A673 (cell line): ENCODE data around the gene CCNDBP1.

ENCODE experiments used
- EZH2 ChIP-seq: fragments of 200-600 bp; sonication (generic); IDR thresholded peaks from 2 replicates; pipeline ENCODE4 v1.6.1; 2017; ENCODE audit warnings: borderline replicate concordance, low read depth, mild to moderate bottlenecking, mixed read lengths, antibody characterized with exemption, low read length; ENCODE audit not compliant: poor library complexity, severe bottlenecking
- TF ChIP-seq, protein P1 (sequence below): fragments of 300-800, 200-600 bp; sonication (generic); conservative IDR thresholded peaks from 2 replicates; pipeline ENCODE4 v1.5.1; 2017; ENCODE audit warnings: low read depth, mild to moderate bottlenecking, antibody characterized with exemption, low read length, moderate library complexity, mixed read lengths

DNA sequence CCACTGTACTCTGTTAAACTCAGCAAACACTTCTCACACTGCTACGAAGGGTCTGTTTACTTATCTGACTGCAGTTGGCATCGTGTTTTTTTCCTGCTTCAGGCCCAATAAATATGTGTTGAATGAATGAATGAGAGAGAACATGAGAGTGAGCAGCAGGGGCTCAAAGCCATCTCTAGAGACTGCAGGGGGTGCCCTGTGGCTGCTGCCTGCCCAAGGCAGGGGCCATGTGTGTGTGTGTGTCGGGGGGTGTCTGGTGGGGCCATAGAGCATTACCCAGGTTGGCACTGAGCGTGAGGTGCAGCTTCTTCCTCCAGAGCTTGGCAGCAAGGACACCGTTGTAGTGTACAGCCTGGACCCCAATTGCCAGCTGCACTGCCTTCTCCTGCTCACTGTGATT is 20.9 kb downstream of the CCNDBP1 start:
- TF ChIP-seq, protein P1, sequence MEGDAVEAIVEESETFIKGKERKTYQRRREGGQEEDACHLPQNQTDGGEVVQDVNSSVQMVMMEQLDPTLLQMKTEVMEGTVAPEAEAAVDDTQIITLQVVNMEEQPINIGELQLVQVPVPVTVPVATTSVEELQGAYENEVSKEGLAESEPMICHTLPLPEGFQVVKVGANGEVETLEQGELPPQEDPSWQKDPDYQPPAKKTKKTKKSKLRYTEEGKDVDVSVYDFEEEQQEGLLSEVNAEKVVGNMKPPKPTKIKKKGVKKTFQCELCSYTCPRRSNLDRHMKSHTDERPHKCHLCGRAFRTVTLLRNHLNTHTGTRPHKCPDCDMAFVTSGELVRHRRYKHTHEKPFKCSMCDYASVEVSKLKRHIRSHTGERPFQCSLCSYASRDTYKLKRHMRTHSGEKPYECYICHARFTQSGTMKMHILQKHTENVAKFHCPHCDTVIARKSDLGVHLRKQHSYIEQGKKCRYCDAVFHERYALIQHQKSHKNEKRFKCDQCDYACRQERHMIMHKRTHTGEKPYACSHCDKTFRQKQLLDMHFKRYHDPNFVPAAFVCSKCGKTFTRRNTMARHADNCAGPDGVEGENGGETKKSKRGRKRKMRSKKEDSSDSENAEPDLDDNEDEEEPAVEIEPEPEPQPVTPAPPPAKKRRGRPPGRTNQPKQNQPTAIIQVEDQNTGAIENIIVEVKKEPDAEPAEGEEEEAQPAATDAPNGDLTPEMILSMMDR, result no peak
- no peak for TF ChIP-seq EZH2
